ENCODE data around the gene VMAC.

Gene VMAC

DNA sequence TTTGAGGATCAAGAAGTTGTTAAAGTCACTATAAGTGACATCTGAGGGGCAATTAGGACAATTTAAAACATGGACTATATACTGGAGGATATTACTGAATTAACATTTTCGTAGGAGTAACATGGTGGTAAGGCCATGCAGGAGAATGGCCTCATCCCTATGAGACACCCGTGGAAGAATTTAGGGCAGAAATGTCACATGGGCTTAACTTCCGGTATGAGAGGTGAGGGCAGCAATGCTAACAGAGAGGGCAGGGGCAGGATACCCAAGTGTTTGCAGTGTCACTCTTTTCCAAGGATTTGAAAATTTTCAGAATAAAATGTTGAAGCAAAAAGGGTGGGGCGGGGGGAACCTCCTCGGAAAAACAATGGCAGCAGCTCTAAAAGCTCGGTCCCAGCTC is 49.6 kb downstream of the VMAC start:
- Histone ChIP-seq H3K27ac (ENCODE audit: low read length) (no peak overlapping the region), H3K4me1 (ENCODE audit: control insufficient read depth, insufficient read depth, low read length) (peaks cover 32% of the 10 kb centered on the region), H3K36me3 (ENCODE audit: control insufficient read depth, insufficient read depth, low read length) (no peaks in the 10 kb centered on the region), H3K4me3 (ENCODE audit: low read length) (no peak overlapping the region), H3K27me3 (ENCODE audit: control insufficient read depth, insufficient read depth, low read length) (no peaks in the 10 kb centered on the region), H3K9me3 (ENCODE audit: control insufficient read depth, insufficient read depth, low read length) (no peaks in the 10 kb centered on the region)
- no CpG with 5 or more reads among the region's 6 CpGs for WGBS (ENCODE audit: insufficient coverage, insufficient read length)
- no peak for DNase-seq (ENCODE audit: low read depth, low spot score)

- Histone ChIP-seq H3K27ac (ENCODE audit: low read length) (no peak overlapping the region), H3K36me3 (ENCODE audit: control insufficient read depth, insufficient read depth, low read length) (no peaks in the 10 kb centered on the region), H3K4me1 (ENCODE audit: control insufficient read depth, insufficient read depth, low read length) (peaks cover 29% of the 10 kb centered on the region), H3K27me3 (ENCODE audit: control insufficient read depth, insufficient read depth, low read length) (no peaks in the 10 kb centered on the region), H3K9me3 (ENCODE audit: control insufficient read depth, insufficient read depth, low read length) (no peaks in the 10 kb centered on the region), H3K4me3 (ENCODE audit: low read length) (no peak overlapping the region)
- WGBS (ENCODE audit: insufficient coverage, insufficient read length): no CpG with 5 or more reads among the region's 3 CpGs
- no peak for DNase-seq (ENCODE audit: low read depth, low spot score)
Observed at GRCh38 chr19:5955636-5955935, 50.9 kb downstream of the VMAC start.

DNA sequence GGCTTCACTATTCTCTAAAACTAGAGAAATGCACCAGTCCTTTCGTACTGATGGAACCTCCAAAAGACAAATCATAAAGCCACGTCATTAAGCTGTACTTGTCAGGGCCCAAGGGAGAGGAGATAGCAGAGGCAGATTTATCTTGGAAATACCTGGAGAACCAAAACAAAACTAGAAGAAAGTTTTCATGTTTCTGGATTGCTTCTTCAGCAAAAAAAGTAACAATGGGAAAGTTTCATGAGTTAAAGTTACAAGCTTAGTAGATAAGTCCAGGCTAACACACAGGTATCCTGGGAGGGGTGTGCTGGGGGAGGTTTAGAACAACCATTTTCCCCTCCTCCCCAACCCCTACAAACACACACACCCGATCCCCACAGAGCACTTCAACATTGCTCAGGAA is 51.7 kb downstream of the VMAC start:
- no peaks in the 10 kb centered on the region for H3K36me3 ChIP-seq (ENCODE audit: control insufficient read depth, insufficient read depth, low read length)
- no peak for DNase-seq (ENCODE audit: low read depth, low spot score)
- H3K27ac ChIP-seq (ENCODE audit: low read length): no peak overlapping the region
- no peaks in the 10 kb centered on the region for H3K27me3 ChIP-seq (ENCODE audit: control insufficient read depth, insufficient read depth, low read length)
- WGBS (ENCODE audit: insufficient coverage, insufficient read length): no CpG with 5 or more reads among the region's 3 CpGs
- no peaks in the 10 kb centered on the region for H3K9me3 ChIP-seq (ENCODE audit: control insufficient read depth, insufficient read depth, low read length)
- H3K4me3 ChIP-seq (ENCODE audit: low read length): no peak overlapping the region
- peaks cover 28% of the 10 kb centered on the region for H3K4me1 ChIP-seq (ENCODE audit: control insufficient read depth, insufficient read depth, low read length)

- DNase-seq (ENCODE audit: low read depth, low spot score): no peak
- Histone ChIP-seq H3K27me3 (ENCODE audit: control insufficient read depth, insufficient read depth, low read length) (no peaks in the 10 kb centered on the region), H3K9me3 (ENCODE audit: control insufficient read depth, insufficient read depth, low read length) (no peaks in the 10 kb centered on the region), H3K36me3 (ENCODE audit: control insufficient read depth, insufficient read depth, low read length) (no peaks in the 10 kb centered on the region), H3K4me3 (ENCODE audit: low read length) (no peak overlapping the region), H3K27ac (ENCODE audit: low read length) (no peak overlapping the region), H3K4me1 (ENCODE audit: control insufficient read depth, insufficient read depth, low read length) (peaks cover 26% of the 10 kb centered on the region)
- WGBS (ENCODE audit: insufficient coverage, insufficient read length): no CpG with 5 or more reads among the region's 12 CpGs
Observed at GRCh38 chr19:5956728-5957127, 52.1 kb downstream of the VMAC start.

DNA sequence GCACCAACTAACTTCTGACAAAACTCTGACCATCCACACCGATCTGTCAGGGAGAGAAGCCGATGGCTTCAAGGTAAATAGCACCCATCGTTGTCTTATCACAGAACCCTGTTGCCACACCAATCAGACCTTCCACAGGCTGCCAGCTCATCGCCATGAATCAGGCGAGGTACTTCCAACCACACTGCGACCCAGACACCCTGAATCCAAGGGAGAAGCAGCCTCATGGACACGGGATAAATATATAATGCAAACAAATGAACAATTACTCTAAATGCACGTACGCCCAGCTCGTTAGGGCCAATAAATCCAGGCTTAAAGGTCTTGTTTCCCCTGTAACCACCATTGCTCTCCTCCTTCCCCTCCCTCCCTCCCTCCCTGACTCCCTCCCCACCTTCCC is 52.5 kb downstream of the VMAC start:
- H3K36me3 ChIP-seq (ENCODE audit: control insufficient read depth, insufficient read depth, low read length): no peaks in the 10 kb centered on the region
- H3K4me1 ChIP-seq (ENCODE audit: control insufficient read depth, insufficient read depth, low read length): peaks cover 26% of the 10 kb centered on the region
- no peak overlapping the region for H3K4me3 ChIP-seq (ENCODE audit: low read length)
- no CpG with 5 or more reads among the region's 10 CpGs for WGBS (ENCODE audit: insufficient coverage, insufficient read length)
- no peaks in the 10 kb centered on the region for H3K27me3 ChIP-seq (ENCODE audit: control insufficient read depth, insufficient read depth, low read length)
- no peaks in the 10 kb centered on the region for H3K9me3 ChIP-seq (ENCODE audit: control insufficient read depth, insufficient read depth, low read length)
- H3K27ac ChIP-seq (ENCODE audit: low read length): no peak overlapping the region
- no peak for DNase-seq (ENCODE audit: low read depth, low spot score)

DNA sequence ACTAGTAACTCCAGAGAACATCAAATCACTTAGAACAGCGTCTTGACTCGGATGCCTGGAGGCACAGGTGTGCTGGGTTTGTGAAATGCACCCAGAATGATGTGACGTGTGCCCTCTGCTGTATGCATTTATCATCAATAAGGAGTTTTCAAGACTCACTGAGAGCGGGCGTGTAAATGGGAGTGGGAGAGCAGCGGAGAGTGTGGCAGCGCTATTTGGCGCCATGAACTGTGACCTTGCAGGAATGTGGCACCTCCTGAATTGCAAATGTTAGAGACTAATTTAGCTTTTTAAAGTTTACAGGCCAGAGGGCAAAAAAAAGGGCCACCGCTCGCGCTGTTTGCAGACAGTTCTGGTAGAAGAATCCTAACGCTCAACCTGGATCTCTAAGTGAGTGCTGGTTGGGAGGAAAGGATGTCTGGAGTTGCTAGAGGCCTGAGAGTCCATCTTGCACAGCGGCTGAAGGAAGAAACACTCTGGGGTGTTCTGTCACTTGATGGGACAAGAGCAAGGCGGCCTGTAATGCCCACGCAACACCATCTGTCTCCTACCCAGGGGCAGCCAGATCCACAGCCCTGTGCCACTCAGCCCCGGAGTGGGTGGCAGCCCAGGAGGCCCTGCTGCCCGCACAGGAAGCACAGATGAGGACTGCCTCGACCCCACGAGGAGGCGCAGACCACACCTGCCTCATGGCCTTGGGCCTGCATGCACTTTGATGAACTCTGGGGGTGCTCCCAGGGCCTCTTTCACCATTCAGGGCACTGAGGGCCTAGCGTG is 53.6 kb downstream of the VMAC start:
- no peak for DNase-seq (ENCODE audit: low read depth, low spot score)

GRCh38 chr19:5958851-5959122 is 54.1 kb downstream of the VMAC start:
- no peak for DNase-seq (ENCODE audit: low read depth, low spot score)
- no CpG with 5 or more reads among the region's 10 CpGs for WGBS (ENCODE audit: insufficient coverage, insufficient read length)
- H3K4me1 ChIP-seq (ENCODE audit: control insufficient read depth, insufficient read depth, low read length): peaks cover 23% of the 10 kb centered on the region
- no peak overlapping the region for H3K4me3 ChIP-seq (ENCODE audit: low read length)
- H3K36me3 ChIP-seq (ENCODE audit: control insufficient read depth, insufficient read depth, low read length): no peaks in the 10 kb centered on the region
- H3K27me3 ChIP-seq (ENCODE audit: control insufficient read depth, insufficient read depth, low read length): no peaks in the 10 kb centered on the region
- H3K9me3 ChIP-seq (ENCODE audit: control insufficient read depth, insufficient read depth, low read length): no peaks in the 10 kb centered on the region
- no peak overlapping the region for H3K27ac ChIP-seq (ENCODE audit: low read length)

More for the DNA sequence above, 53.6 kb downstream of the VMAC start:
- no CpG with 5 or more reads among the region's 21 CpGs for WGBS (ENCODE audit: insufficient coverage, insufficient read length)
- Histone ChIP-seq H3K36me3 (ENCODE audit: control insufficient read depth, insufficient read depth, low read length) (no peaks in the 10 kb centered on the region), H3K27me3 (ENCODE audit: control insufficient read depth, insufficient read depth, low read length) (no peaks in the 10 kb centered on the region), H3K4me3 (ENCODE audit: low read length) (no peak overlapping the region), H3K9me3 (ENCODE audit: control insufficient read depth, insufficient read depth, low read length) (no peaks in the 10 kb centered on the region), H3K4me1 (ENCODE audit: control insufficient read depth, insufficient read depth, low read length) (peaks cover 26% of the 10 kb centered on the region), H3K27ac (ENCODE audit: low read length) (no peak overlapping the region)

DNA sequence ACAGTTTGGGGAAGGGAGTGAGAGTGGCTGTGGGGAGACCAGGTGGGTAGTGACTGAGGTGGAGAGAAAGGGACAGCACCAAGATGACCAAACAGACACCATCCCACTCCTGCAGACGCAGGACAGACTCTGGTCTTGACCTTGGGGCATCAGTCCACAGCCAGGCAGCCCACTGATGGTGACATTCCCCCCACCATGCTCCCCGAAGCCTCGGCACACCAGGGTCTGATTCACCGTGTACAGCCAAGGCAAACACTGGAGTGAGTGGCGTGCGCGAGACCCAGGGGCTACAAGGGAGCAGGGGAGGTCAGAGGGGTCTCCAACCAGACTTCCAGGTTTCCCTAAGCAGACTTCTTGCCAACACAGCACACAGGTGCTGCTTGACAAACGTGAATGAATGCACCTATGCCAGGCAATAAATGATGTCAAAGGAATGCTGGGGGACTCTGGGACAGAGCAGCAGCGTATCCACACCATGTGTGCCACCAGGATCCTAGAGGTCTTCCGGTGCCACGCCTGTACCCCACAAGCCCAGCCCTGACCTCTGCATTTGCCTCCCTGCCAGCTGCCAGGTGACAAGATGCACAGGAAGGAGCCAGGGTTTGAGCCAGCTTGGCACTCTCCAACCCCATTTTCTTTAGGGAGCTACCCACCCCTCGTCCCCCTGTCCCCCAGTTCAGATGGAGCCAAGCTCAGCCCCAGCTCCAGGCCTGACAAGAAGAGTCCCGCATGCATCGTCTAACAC is 54.8 kb downstream of the VMAC start:
- Histone ChIP-seq H3K4me1 (ENCODE audit: control insufficient read depth, insufficient read depth, low read length) (peaks cover 20% of the 10 kb centered on the region), H3K9me3 (ENCODE audit: control insufficient read depth, insufficient read depth, low read length) (no peaks in the 10 kb centered on the region), H3K27ac (ENCODE audit: low read length) (no peak overlapping the region), H3K4me3 (ENCODE audit: low read length) (no peak overlapping the region), H3K36me3 (ENCODE audit: control insufficient read depth, insufficient read depth, low read length) (no peaks in the 10 kb centered on the region), H3K27me3 (ENCODE audit: control insufficient read depth, insufficient read depth, low read length) (no peaks in the 10 kb centered on the region)
- DNase-seq (ENCODE audit: low read depth, low spot score): no peak
- no CpG with 5 or more reads among the region's 14 CpGs for WGBS (ENCODE audit: insufficient coverage, insufficient read length)
